HuH-7.5 (cell line): Measurements from ENCODE around the gene RNU7-1.

Source experiments
- DNase-seq: peaks from one replicate; pipeline ENCODE4 v3.0.0; 2011; ENCODE audit warnings: low spot score

RNU7-1 gene

GRCh38 chr12:6965026-6965661 lies 21.5 kb downstream of the RNU7-1 start:
- DNase-seq = peak; percentile 90

- DNase-seq = no peak
Measured at GRCh38 chr12:6965714-6966113, 22.1 kb downstream of the RNU7-1 start.

GRCh38 chr12:6966351-6966750 lies 22.7 kb downstream of the RNU7-1 start:
- DNase-seq = no peak

- DNase-seq = no peak
Measured at GRCh38 chr12:6967651-6968100, 24.1 kb downstream of the RNU7-1 start.

- no peak for DNase-seq
Measured at GRCh38 chr12:6968426-6968825, 24.8 kb downstream of the RNU7-1 start.

GRCh38 chr12:6970096-6970527 lies 26.5 kb downstream of the RNU7-1 start:
- no peak for DNase-seq

- DNase-seq = no peak
Measured at GRCh38 chr12:6974180-6974579, 30.6 kb downstream of the RNU7-1 start.

- DNase-seq = no peak
Measured at GRCh38 chr12:6975297-6976032, 31.8 kb downstream of the RNU7-1 start.

GRCh38 chr12:6977653-6978052 lies 34.0 kb downstream of the RNU7-1 start:
- DNase-seq = no peak

GRCh38 chr12:6978188-6978587 lies 34.6 kb downstream of the RNU7-1 start:
- no peak for DNase-seq

GRCh38 chr12:6978611-6979011 lies 35.0 kb downstream of the RNU7-1 start:
- DNase-seq = no peak

- no peak for DNase-seq
Measured at GRCh38 chr12:6979021-6979420, 35.4 kb downstream of the RNU7-1 start.

- DNase-seq = no peak
Measured at GRCh38 chr12:6979453-6979852, 35.8 kb downstream of the RNU7-1 start.

- no peak for DNase-seq
Measured at GRCh38 chr12:6980075-6980474, 36.5 kb downstream of the RNU7-1 start.

- DNase-seq = no peak
Measured at GRCh38 chr12:6980740-6981139, 37.1 kb downstream of the RNU7-1 start.

- no peak for DNase-seq
Measured at GRCh38 chr12:6981152-6982052, 37.8 kb downstream of the RNU7-1 start.

- DNase-seq = no peak
Measured at GRCh38 chr12:6982532-6982931, 38.9 kb downstream of the RNU7-1 start.

GRCh38 chr12:6987956-6988553 lies 44.4 kb downstream of the RNU7-1 start:
- DNase-seq = no peak
